A549 treated with CORT108297 at 1 μM for 4 hours (cell line): Measurements from ENCODE around the gene PCDHA6. TPM values are rescaled to one million over a fixed set of nuclear protein-coding genes. Genes with fewer than 3 reads are reported as not detected.

Experiments used
- total RNA-seq: library from RNA; stranded (reverse); fragments of 200-300 nt; extraction: Qiagen RNA extraction; gene quantifications from 5 replicates; pipeline ENCODE4 v1.2.3, GENCODE V29; 2022

PCDHA6 gene
- total RNA-seq = 0.03 to 0.07 TPM (median 0.05 TPM) in 4 of 5 replicates, not detected in the other

GRCh38 chr5:140827704-140828361 is at the start of gene PCDHA6:
Gene PCDHA6 (plus strand): TSS chr5:140827960. CDS start chr5:140828092, 132 bp downstream.

GRCh38 chr5:140785905-140786686 is 41.7 kb upstream of the PCDHA6 start, which contains the start of gene PCDHA1:
Gene PCDHA1 (plus strand): TSS chr5:140786140.

GRCh38 chr5:140794595-140795258 is 33.0 kb upstream of the PCDHA6 start, which contains the start of gene PCDHA2:
Gene PCDHA2 (plus strand): TSS chr5:140794852.

GRCh38 chr5:140800816-140801493 is 26.8 kb upstream of the PCDHA6 start, which contains the start of gene PCDHA3:
Gene PCDHA3 (plus strand): TSS chr5:140801057.

GRCh38 chr5:140806834-140807775 is 20.7 kb upstream of the PCDHA6 start, which contains the start of gene PCDHA4:
Gene PCDHA4 (plus strand): TSS chr5:140807068.

GRCh38 chr5:140821375-140822280 is 6.1 kb upstream of the PCDHA6 start, which contains the start of gene PCDHA5:
Gene PCDHA5 (plus strand): TSS chr5:140821613.

GRCh38 chr5:140833993-140834392 is 6.2 kb downstream of the PCDHA6 start, which contains the start of gene PCDHA7:
Gene PCDHA7 (plus strand): TSS chr5:140834269. CDS start chr5:140834384, 115 bp downstream.

GRCh38 chr5:140840978-140841962 is 13.5 kb downstream of the PCDHA6 start, which contains the start of gene PCDHA8:
Gene PCDHA8 (plus strand): TSS chr5:140841187. CDS start chr5:140841322, 135 bp downstream.

GRCh38 chr5:140848139-140849102 is 20.7 kb downstream of the PCDHA6 start, which contains the start of gene PCDHA9:
Gene PCDHA9 (plus strand): TSS chr5:140848382. CDS start chr5:140848496, 114 bp downstream.

GRCh38 chr5:140855772-140856674 is 28.3 kb downstream of the PCDHA6 start, which contains the start of gene PCDHA10:
Gene PCDHA10 (plus strand): TSS chr5:140855897. CDS start chr5:140856049, 152 bp downstream.

GRCh38 chr5:140868721-140869554 is 41.2 kb downstream of the PCDHA6 start, which contains the start of gene PCDHA11:
Gene PCDHA11 (plus strand): TSS chr5:140868957. CDS start chr5:140869104, 147 bp downstream.

GRCh38 chr5:140875085-140876065 is 47.6 kb downstream of the PCDHA6 start, which contains the start of gene PCDHA12:
Gene PCDHA12 (plus strand): TSS chr5:140875308. CDS start chr5:140875473, 165 bp downstream.

